DOHH2 (cell line): Measurements from ENCODE around the gene TMEM181.

Experiments
- H3F3A ChIP-seq: fragments of 200-600 bp; sonication (generic), shearing (Covaris generic); 2 replicates; pipeline ENCODE4 v1.6.0; 2016; ENCODE audit warnings: antibody characterized with exemption, mild to moderate bottlenecking; ENCODE audit not compliant: control insufficient read depth, insufficient read depth
- H3K27ac ChIP-seq: fragments of 200-600 bp; sonication (generic); 2 replicates; pipeline ENCODE4 v1.5.1; 2014; ENCODE audit warnings: low read depth, mild to moderate bottlenecking, low read length, moderate library complexity
- H3K27me3 ChIP-seq: fragments of 200-600 bp; sonication (generic); 2 replicates; pipeline ENCODE4 v1.6.1; 2014; ENCODE audit warnings: mild to moderate bottlenecking, low read length, mixed read lengths; ENCODE audit not compliant: control insufficient read depth
- H3K36me3 ChIP-seq: fragments of 200-600 bp; sonication (generic); 2 replicates; pipeline ENCODE4 v1.6.1; 2014; ENCODE audit warnings: mild to moderate bottlenecking, low read length, moderate library complexity, mixed read lengths; ENCODE audit not compliant: control insufficient read depth
- H3K4me1 ChIP-seq: fragments of 200-600 bp; sonication (generic); 2 replicates; pipeline ENCODE4 v1.6.1; 2014; ENCODE audit warnings: mild to moderate bottlenecking, low read length, mixed read lengths; ENCODE audit not compliant: control insufficient read depth
- H3K4me2 ChIP-seq: fragments of 200-600 bp; sonication (generic); 2 replicates; pipeline ENCODE4 v1.6.0; 2014; ENCODE audit warnings: mild to moderate bottlenecking, low read length, moderate library complexity
- H3K4me3 ChIP-seq: fragments of 200-600 bp; sonication (generic); 2 replicates; pipeline ENCODE4 v1.5.1; 2014; ENCODE audit warnings: mild to moderate bottlenecking, low read length, mixed read lengths
- H3K79me2 ChIP-seq: fragments of 200-600 bp; sonication (generic); 2 replicates; pipeline ENCODE4 v1.6.1; 2014; ENCODE audit warnings: mild to moderate bottlenecking, low read length, mixed read lengths; ENCODE audit not compliant: control insufficient read depth
- H3K9me2 ChIP-seq: fragments of 200-600 bp; sonication (generic); replicated peaks from 2 replicates; pipeline ENCODE4 v1.6.1; 2014; ENCODE audit warnings: mild to moderate bottlenecking, low read length, mixed read lengths; ENCODE audit not compliant: control insufficient read depth
- H3K9me3 ChIP-seq: fragments of 200-600 bp; sonication (generic); 2 replicates; pipeline ENCODE4 v1.6.1; 2014; ENCODE audit warnings: antibody characterized with exemption, low read length, mixed read lengths; ENCODE audit not compliant: control insufficient read depth, insufficient read depth
- H4K20me1 ChIP-seq: fragments of 200-600 bp; sonication (generic); 2 replicates; pipeline ENCODE4 v1.6.0; 2014; ENCODE audit warnings: low read depth, mild to moderate bottlenecking, antibody characterized with exemption, low read length, moderate library complexity; ENCODE audit not compliant: control insufficient read depth, insufficient read depth
- EZH2phosphoT487 ChIP-seq: fragments of 200-600 bp; sonication (generic); IDR thresholded peaks from 2 replicates; pipeline ENCODE4 v1.6.1; 2017; ENCODE audit warnings: borderline replicate concordance, mild to moderate bottlenecking, antibody characterized with exemption, low read length, moderate library complexity, mixed read lengths
- TF ChIP-seq, protein P1 (sequence below): fragments of 200-600 bp; sonication (generic); IDR thresholded peaks from one replicate; pipeline ENCODE4 v1.5.1; 2014; ENCODE audit warnings: antibody characterized with exemption, mild to moderate bottlenecking, low read depth, low read length; ENCODE audit not compliant: poor library complexity, severe bottlenecking

Gene TMEM181

DNA sequence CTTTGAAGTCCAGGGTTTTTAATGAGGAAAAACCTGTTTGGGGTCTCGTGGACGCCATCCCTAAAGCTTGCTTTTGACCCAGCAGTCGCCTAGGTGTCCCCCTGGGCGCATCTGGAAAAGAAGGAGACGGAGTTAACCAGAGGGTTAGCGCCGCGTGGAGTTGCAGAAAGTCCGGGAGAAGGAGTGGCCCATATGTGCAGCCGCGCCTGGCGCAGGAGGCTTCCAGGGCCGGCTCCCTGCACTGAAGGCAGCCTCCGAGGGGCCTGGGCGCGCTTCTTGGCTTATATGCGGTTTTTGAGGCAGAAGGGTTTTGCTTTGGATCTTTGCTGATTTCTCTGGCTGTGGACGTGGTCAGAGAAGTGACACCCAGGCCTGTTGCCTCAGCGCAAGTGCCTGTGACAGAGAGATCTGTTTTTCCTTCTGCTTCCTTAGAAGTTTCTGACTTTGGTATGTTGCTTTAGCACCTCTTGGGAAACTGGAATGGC, 987 bp downstream of the TMEM181 start:
- Histone ChIP-seq H3K4me3 (peak overlapping the region; percentile 89), H3F3A (no peaks in the 10 kb centered on the region), H3K9me3 (no peaks in the 10 kb centered on the region), H3K9me2 (no peaks in the 10 kb centered on the region), H3K36me3 (no peaks in the 10 kb centered on the region), H3K4me1 (peaks cover 24% of the 10 kb centered on the region), H3K27me3 (no peaks in the 10 kb centered on the region), H4K20me1 (peaks cover 6% of the 10 kb centered on the region; the same call in 1 of the 2 replicates), H3K79me2 (peaks cover 54% of the 10 kb centered on the region), H3K4me2 (peak overlapping the region; percentile 93), H3K27ac (no peak overlapping the region)
- no peak for TF ChIP-seq EZH2phosphoT487
- TF ChIP-seq, protein P1, sequence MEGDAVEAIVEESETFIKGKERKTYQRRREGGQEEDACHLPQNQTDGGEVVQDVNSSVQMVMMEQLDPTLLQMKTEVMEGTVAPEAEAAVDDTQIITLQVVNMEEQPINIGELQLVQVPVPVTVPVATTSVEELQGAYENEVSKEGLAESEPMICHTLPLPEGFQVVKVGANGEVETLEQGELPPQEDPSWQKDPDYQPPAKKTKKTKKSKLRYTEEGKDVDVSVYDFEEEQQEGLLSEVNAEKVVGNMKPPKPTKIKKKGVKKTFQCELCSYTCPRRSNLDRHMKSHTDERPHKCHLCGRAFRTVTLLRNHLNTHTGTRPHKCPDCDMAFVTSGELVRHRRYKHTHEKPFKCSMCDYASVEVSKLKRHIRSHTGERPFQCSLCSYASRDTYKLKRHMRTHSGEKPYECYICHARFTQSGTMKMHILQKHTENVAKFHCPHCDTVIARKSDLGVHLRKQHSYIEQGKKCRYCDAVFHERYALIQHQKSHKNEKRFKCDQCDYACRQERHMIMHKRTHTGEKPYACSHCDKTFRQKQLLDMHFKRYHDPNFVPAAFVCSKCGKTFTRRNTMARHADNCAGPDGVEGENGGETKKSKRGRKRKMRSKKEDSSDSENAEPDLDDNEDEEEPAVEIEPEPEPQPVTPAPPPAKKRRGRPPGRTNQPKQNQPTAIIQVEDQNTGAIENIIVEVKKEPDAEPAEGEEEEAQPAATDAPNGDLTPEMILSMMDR, result no peak

DNA sequence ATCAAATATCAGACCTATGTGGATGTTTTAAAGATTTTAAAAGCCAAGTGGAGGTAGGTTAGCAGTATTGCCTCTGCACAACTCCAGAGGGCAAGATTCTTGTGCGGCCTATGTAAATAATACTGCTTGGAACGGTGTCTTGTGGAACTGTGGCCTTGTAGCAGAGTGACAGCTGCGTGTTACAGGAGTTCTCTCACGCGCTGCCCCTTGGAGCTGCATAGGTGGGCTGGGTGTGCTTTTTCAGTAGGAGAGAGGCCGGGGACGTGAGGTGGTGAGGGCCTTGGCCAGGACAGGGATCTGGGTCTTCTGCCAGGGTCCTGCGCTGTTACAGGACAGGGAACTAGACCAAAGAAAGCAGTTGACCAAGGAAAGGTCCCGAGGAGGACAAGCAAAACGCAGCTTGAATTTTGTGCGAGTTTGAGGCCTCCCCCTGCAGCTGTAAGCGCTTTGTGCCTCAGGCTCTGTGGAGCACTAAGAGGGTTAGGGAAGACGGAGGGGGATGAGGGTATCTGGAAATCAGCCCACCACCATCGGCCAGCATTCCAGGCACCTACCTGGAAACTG, 1.5 kb downstream of the TMEM181 start:
- Histone ChIP-seq H3K27me3 (no peaks in the 10 kb centered on the region), H3K9me2 (no peaks in the 10 kb centered on the region), H3K27ac (no peak overlapping the region), H3K4me3 (peak overlapping the region; percentile 89), H3K36me3 (no peaks in the 10 kb centered on the region), H3F3A (no peaks in the 10 kb centered on the region), H3K4me1 (peaks cover 24% of the 10 kb centered on the region), H3K79me2 (peaks cover 59% of the 10 kb centered on the region), H3K4me2 (peak overlapping the region; percentile 93), H4K20me1 (peaks cover 10% of the 10 kb centered on the region; the same call in 1 of the 2 replicates), H3K9me3 (no peaks in the 10 kb centered on the region)
- no peak for TF ChIP-seq EZH2phosphoT487
- TF ChIP-seq, protein P1, result no peak

DNA sequence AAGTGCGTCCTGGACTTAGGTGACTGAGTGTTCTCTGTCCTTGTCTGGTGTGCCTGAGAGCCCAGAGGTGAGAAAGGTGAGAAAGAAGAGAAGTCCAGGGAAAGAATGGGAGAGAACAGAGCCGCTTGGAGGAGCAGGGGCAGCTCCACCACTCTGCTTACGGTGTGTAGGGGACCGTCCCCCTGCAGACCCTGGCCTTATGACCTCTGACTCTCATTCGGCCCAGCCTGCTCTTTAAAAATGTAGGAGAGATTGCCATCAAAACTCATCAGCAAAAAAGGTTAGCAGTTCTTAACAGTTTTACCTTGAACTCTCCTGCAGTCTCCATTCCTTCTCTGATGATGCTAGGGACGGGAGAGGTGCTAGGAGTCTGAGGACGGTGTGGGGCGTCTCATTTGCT, 2.0 kb downstream of the TMEM181 start:
- H4K20me1 ChIP-seq, result peaks cover 10% of the 10 kb centered on the region; the same call in 1 of the 2 replicates
- H3K9me2 ChIP-seq, result no peaks in the 10 kb centered on the region
- TF ChIP-seq, protein P1, result no peak
- TF ChIP-seq EZH2phosphoT487, result no peak
- peaks cover 24% of the 10 kb centered on the region for H3K4me1 ChIP-seq
- H3K4me3 ChIP-seq, result peak overlapping the region; percentile 89; the same call in 1 of the 2 replicates
- no peaks in the 10 kb centered on the region for H3K9me3 ChIP-seq
- no peaks in the 10 kb centered on the region for H3F3A ChIP-seq
- H3K27ac ChIP-seq, result no peak overlapping the region
- no peaks in the 10 kb centered on the region for H3K27me3 ChIP-seq
- H3K79me2 ChIP-seq, result peaks cover 63% of the 10 kb centered on the region
- H3K4me2 ChIP-seq, result peak overlapping the region; percentile 93
- no peaks in the 10 kb centered on the region for H3K36me3 ChIP-seq
